ENCODE measurements around the gene CELA3B. TPM values are rescaled to one million over a fixed set of nuclear protein-coding genes. Genes with fewer than 3 reads are reported as not detected.

Gene CELA3B, protein sequence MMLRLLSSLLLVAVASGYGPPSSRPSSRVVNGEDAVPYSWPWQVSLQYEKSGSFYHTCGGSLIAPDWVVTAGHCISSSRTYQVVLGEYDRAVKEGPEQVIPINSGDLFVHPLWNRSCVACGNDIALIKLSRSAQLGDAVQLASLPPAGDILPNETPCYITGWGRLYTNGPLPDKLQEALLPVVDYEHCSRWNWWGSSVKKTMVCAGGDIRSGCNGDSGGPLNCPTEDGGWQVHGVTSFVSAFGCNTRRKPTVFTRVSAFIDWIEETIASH
- total RNA-seq (2022; extraction: Qiagen RNA extraction; ENCODE audit: low read depth) = not detected in 5 replicates

DNA sequence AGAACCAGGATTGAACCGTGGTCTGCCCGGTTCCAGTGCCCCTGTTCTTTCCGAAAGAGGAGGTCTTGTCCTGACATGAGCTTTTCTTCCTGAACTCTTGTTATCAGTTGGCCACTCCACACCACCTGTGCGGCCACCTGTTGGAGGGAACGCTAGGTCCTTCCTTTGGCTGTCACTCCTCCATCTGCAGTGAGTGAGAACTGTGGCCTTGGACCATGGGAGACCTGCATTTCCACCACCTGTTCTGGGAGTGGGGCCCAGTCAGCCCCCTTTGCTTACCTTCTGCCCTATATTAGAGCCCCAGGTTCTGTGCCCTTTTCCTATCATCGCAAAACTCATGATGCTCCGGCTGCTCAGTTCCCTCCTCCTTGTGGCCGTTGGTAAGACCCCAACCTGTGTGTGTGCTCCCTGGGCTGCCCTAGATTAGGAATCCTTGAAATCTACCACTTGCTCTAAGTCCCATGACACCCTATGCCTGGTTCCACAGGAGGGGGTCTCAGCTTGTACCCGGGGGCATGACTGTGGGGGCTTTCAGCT is at the start of gene CELA3B:
Gene CELA3B (plus strand): TSS at position 320 of the 537 bp plus-strand sequence. CDS start 18 bp downstream, at position 338.

DNA sequence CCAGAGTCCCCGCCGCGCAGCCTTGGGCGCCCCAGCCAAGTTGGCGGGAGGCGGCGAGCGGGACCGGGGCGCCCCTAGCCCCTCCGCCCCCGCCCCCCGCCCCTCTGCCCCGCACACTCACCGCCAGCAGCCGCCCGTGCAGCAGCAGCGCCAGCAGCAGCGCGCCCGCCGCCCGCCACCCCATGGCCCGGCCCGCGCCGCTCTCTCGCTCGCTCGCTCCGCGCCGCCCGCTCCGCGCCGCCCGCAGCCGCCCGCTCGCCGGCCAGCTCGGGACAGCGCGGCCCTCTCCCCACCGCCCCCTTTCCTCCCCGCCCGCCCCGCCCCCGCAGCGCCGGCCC is 39.8 kb upstream of the CELA3B start, which contains the start of gene HSPG2:
Gene HSPG2 (minus strand): TSS at position 277 of the 338 bp plus-strand sequence. CDS start 93 bp downstream, at position 184.

DNA sequence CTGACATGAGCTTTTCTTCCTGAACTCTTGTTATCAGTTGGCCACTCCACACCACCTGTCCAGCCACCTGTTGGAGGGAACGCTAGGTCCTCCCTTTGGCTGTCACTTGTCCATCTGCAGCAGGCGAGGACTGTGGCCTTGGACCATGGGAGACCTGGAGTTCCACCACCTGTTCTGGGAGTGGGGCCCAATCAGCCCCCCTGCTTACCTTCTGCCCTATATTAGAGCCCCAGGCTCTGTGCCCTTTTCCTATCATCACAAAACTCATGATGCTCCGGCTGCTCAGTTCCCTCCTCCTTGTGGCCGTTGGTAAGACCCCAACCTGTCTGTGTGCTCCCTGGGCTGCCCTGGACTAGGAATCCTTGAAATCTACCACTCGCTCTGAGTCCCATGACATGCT is 24.6 kb downstream of the CELA3B start, which contains the start of gene CELA3A:
Gene CELA3A (plus strand): TSS at position 249 of the 400 bp plus-strand sequence. CDS start 18 bp downstream, at position 267.

Other genes starting within 250 kb of the CELA3B start
- gene USP48, start 193.9 kb upstream of the CELA3B start, total RNA-seq (2022; extraction: Qiagen RNA extraction; ENCODE audit: low read depth) = 17.3 to 18.9 TPM (median 18.0 TPM) in 5 replicates
- gene LDLRAD2, start 164.8 kb upstream of the CELA3B start, total RNA-seq (2022; extraction: Qiagen RNA extraction; ENCODE audit: low read depth) = 0.05 to 0.06 TPM in 2 of 5 replicates, not detected in the others
- gene HSPG2, start 39.7 kb upstream of the CELA3B start, total RNA-seq (2022; extraction: Qiagen RNA extraction; ENCODE audit: low read depth) = 34.8 to 81.3 TPM (median 65.2 TPM) in 5 replicates
- not detected in 5 replicates for gene CELA3A, start 24.6 kb downstream of the CELA3B start, total RNA-seq (2022; extraction: Qiagen RNA extraction; ENCODE audit: low read depth)
- gene CDC42, start 75.7 kb downstream of the CELA3B start, total RNA-seq (2022; extraction: Qiagen RNA extraction; ENCODE audit: low read depth) = 135 to 246 TPM (median 152 TPM) in 5 replicates
- gene WNT4, start 166.1 kb downstream of the CELA3B start, total RNA-seq (2022; extraction: Qiagen RNA extraction; ENCODE audit: low read depth) = 0.07 to 0.34 TPM (median 0.11 TPM) in 5 replicates